Psoas muscle (tissue), 8 donors: Measurements from ENCODE around the gene LINC00632. TPM values are rescaled to one million over a fixed set of nuclear protein-coding genes. Genes with fewer than 3 reads are reported as not detected.

Experiments used
- ATAC-seq, 4 donors: fragments of 200-7000 bp; cut with Tn5 transposase; one replicate each; pipeline ENCODE4 v1.9.1; 2020; ENCODE audit warnings: moderate library complexity in 3 of 4, mild to moderate bottlenecking in 2 of 4
- DNase-seq, 2 donors: peaks; one replicate each; pipeline ENCODE4 v3.0.0-alpha.2; 2020
- H3K27ac ChIP-seq: fragments of 200-600 bp; one replicate; pipeline ENCODE4 v1.8.0; 2022
- H3K27me3 ChIP-seq, 3 donors: fragments of 200-600 bp in 1 of 3; one replicate each; pipeline versions ENCODE4 v1.6.1 to v1.8.0; 2013 to 2022; ENCODE audit warnings: low read length in 2 of 3, mild to moderate bottlenecking in 2 of 3, moderate library complexity in 1 of 3; ENCODE audit not compliant: insufficient read depth in 3 of 3
- H3K36me3 ChIP-seq, 2 donors: fragments of 200-600 bp in 1 of 2; one replicate each; pipeline versions ENCODE4 v1.6.1 to v1.8.0; 2013 to 2022; ENCODE audit warnings: low read depth in 1 of 2, mild to moderate bottlenecking in 1 of 2, moderate library complexity in 1 of 2; ENCODE audit not compliant: insufficient read depth in 1 of 2
- H3K4me1 ChIP-seq: fragments of 200-600 bp; one replicate; pipeline ENCODE4 v1.8.0; 2022
- H3K4me3 ChIP-seq: fragments of 200-600 bp; one replicate; pipeline ENCODE4 v1.8.0; 2022; ENCODE audit warnings: mild to moderate bottlenecking
- H3K9me3 ChIP-seq: fragments of 200-600 bp; one replicate; pipeline ENCODE4 v1.8.0; 2022
- WGBS, 3 donors: extraction: QIAGEN DNeasy Blood & Tissue Kit; methylation state at CpG; one replicate each; pipeline versions ENCODE4 v1.1.6 to v1.1.7; 2013; 5-methylcytosine and 5-hydroxymethylcytosine counted together
- intact Hi-C, 2 donors: fragments of 100-400 bp; cut with DNase I; formaldehyde crosslinking; loops; one replicate each; pipeline versions ENCODE4 v1.11.0 to v1.14.2; 2022
- polyA plus RNA-seq, 3 donors: library from polyadenylated mRNA; stranded (reverse); fragments of 200-250 nt; gene quantifications; one replicate each; pipeline ENCODE4 v1.2.3, GENCODE V29; 2013
- total RNA-seq, 4 donors: library from RNA; stranded (reverse); fragmentation: NEBNext Ultra II Directional in 2 of 4; extraction: Animal tissue kit (Norgen Biotek cat#: 25700) in 2 of 4; gene quantifications; one replicate each; pipeline versions ENCODE4 v1.2.1 to v1.2.4, GENCODE V29; 2021 to 2023
- TF ChIP-seq, protein P1 (sequence below): fragments of 200-600 bp; IDR thresholded peaks from one replicate; pipeline ENCODE4 v1.8.0; 2022; ENCODE audit warnings: antibody characterized with exemption
- donor health status: healthy with polysubstance abuse.
- donor health status: DM: no; HTN: no; CAD: no; lungs with moderate emphysema.
- donor health status: Bipolar disorder and iron deficiency.
- donor health status: healthy.
- donor health status: DM: yes; HTN: yes; CAD: no.
- donor health status: DM: no; HTN: no; CAD: no.
- donor health status: DM: no; HTN: no; CAD: no.
- donor health status: DM: yes; HTN: yes; CAD: no.

LINC00632 gene
- total and polyA plus RNA-seq, 7 donors, result 0.06 to 56.4 (median 28.5) TPM

DNA sequence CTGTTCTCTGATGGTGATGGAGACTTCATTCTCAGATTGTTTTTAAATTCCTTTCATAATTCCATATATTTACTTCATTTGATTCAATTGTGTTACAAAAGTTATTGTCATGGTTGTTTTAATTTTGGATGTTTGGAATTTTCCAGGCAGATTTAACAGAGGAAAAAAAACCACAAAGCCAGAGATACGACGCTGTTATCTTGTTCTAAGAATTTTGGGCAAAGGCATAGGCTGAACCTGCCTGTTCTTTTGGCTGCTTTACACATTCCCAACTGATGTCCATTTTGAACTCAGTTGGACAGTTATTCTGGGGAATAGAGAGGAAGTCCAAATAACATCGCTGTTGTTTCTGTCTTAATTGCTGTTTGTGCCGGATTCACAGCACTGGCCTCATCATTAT lies 65.7 kb downstream of the LINC00632 start:
- no peak for ATAC-seq
- Histone ChIP-seq H3K4me3 (no peak overlapping the region), H3K9me3 (no peaks in the 10 kb centered on the region), H3K4me1 (no peaks in the 10 kb centered on the region), H3K27me3 (peaks cover 0 to 5% (median 0%) of the 10 kb centered on the region in 3 donors), H3K27ac (no peak overlapping the region), H3K36me3 (no peaks in the 10 kb centered on the region)
- intact Hi-C loops, result no loop called here
- DNase-seq, result no peak
- 50 to 73% (median 57%) methylated on average over 4 of the region's 4 CpGs for WGBS, 3 donors
- TF ChIP-seq, protein P1, sequence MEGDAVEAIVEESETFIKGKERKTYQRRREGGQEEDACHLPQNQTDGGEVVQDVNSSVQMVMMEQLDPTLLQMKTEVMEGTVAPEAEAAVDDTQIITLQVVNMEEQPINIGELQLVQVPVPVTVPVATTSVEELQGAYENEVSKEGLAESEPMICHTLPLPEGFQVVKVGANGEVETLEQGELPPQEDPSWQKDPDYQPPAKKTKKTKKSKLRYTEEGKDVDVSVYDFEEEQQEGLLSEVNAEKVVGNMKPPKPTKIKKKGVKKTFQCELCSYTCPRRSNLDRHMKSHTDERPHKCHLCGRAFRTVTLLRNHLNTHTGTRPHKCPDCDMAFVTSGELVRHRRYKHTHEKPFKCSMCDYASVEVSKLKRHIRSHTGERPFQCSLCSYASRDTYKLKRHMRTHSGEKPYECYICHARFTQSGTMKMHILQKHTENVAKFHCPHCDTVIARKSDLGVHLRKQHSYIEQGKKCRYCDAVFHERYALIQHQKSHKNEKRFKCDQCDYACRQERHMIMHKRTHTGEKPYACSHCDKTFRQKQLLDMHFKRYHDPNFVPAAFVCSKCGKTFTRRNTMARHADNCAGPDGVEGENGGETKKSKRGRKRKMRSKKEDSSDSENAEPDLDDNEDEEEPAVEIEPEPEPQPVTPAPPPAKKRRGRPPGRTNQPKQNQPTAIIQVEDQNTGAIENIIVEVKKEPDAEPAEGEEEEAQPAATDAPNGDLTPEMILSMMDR, result no peak

DNA sequence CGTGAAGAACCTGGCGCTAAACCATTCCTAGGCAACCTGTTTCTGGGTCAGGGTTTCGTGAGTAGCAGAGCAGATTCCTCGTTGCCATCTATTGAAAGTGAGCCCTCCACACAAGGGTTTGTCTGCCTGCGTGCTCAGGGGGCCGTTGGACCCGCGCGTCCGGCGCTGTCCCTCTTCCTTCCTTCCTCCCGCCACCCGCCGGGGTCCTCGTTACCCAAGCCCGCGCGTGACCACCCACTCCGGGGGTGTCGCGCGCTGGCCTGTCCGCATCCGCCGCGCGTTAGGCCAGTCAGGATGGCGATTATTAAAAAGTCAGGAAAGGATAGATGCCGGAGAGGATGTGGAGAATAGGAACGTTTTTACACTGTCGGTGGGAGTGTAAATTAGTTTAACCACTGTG lies 66.8 kb downstream of the LINC00632 start:
- WGBS, 3 donors, result 87 to 97% (median 97%) methylated on average over 23 to 31 of the region's 31 CpGs
- no peaks in the 10 kb centered on the region for H3K36me3 ChIP-seq
- DNase-seq (no peak), ATAC-seq (no peak)
- no peak overlapping the region for H3K4me3 ChIP-seq
- no peaks in the 10 kb centered on the region for H3K4me1 ChIP-seq
- no peak overlapping the region for H3K27ac ChIP-seq
- intact Hi-C loops, result no loop called here
- TF ChIP-seq, protein P1, result no peak
- no peaks in the 10 kb centered on the region for H3K9me3 ChIP-seq
- H3K27me3 ChIP-seq, result peaks cover 0 to 5% (median 0%) of the 10 kb centered on the region in 3 donors

DNA sequence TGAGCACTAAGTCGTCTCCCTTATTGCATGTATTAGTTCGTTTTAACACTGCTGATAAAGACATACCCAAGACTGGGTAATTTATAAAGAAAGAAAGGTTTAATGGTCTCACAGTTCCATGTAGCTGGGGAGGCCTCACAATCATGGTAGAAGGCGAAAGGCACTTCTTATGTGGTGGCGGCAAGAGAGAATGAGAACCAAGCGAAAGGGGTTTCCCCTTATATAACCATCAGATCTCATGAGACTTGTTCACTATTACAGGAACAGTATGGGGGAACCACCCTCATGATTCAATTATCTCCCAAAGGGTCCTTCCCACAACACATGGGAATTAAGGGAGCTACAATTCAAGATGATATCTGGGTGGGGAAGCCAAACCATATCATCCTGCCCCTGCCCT lies 85.1 kb downstream of the LINC00632 start:
- TF ChIP-seq, protein P1, result no peak
- Histone ChIP-seq H3K27me3 (no peaks in the 10 kb centered on the region), H3K27ac (no peak overlapping the region), H3K36me3 (no peaks in the 10 kb centered on the region), H3K4me3 (no peak overlapping the region), H3K4me1 (no peaks in the 10 kb centered on the region), H3K9me3 (no peaks in the 10 kb centered on the region)
- no peak for ATAC-seq
- 69 to 72% (median 72%) methylated on average over 5 of the region's 5 CpGs for WGBS, 3 donors
- no peak for DNase-seq
- intact Hi-C loops, result no loop called here

DNA sequence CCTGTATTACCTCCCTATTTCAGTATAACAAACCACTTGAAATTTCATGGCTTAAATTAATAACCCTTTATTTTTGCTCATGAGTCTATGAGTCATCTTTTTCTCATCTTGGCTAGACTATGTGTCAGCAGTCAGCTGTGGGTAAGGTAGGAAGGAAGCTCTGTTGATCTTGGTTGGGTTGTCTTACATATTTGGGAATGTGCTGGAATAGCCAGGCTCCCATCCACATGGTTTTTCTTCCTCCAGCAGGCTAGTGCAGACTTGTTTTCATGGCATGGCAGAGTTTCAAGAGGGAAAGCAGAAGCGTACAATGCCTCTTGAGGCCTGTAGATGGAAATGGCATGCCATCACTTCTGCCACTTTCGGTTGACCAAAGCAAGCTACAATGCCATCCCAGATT lies 89.7 kb downstream of the LINC00632 start:
- H3K36me3 ChIP-seq, result no peaks in the 10 kb centered on the region
- H3K9me3 ChIP-seq, result no peaks in the 10 kb centered on the region
- ATAC-seq (no peak), DNase-seq (no peak)
- TF ChIP-seq, protein P1, result no peak
- no peaks in the 10 kb centered on the region for H3K27me3 ChIP-seq
- intact Hi-C loops, result no loop called here
- H3K27ac ChIP-seq, result no peak overlapping the region
- H3K4me1 ChIP-seq, result no peaks in the 10 kb centered on the region
- H3K4me3 ChIP-seq, result no peak overlapping the region
- WGBS, 3 donors, result 83 to 92% (median 86%) methylated on average over 2 of the region's 2 CpGs

DNA sequence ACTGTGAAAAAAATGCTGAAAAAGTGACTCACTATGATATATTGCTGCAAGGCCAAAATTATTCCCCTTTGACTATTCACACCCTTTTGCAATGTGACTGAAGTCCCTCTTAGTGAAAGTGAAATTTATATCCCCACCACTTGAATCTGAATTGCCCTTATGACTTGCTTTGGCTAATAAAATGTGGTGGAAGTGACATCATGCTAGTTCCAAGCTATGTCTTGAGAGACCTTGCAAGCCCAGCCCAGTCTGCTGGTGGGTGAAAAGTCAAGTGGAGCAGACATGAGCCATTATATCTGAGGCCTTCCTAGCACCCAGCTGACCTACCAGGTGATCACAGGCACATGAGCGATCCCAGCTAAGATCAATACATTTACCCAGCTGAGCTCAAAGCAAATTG lies 94.7 kb downstream of the LINC00632 start:
- no peak overlapping the region for H3K4me3 ChIP-seq
- TF ChIP-seq, protein P1, result no peak
- WGBS, 3 donors, result 88 to 100% (median 90%) methylated on average over 1 of the region's 1 CpG
- no peak for DNase-seq
- no peaks in the 10 kb centered on the region for H3K27me3 ChIP-seq
- intact Hi-C loops, result no loop called here
- no peaks in the 10 kb centered on the region for H3K9me3 ChIP-seq
- ATAC-seq, result no peak
- H3K4me1 ChIP-seq, result no peaks in the 10 kb centered on the region
- no peaks in the 10 kb centered on the region for H3K36me3 ChIP-seq
- H3K27ac ChIP-seq, result no peak overlapping the region
